ENCODE data around the gene RAP1GAP2. TPM values are rescaled to one million over a fixed set of nuclear protein-coding genes. Genes with fewer than 3 reads are reported as not detected.

RAP1GAP2 gene
- total RNA-seq, 2 experiments from 2014 or later: 11.3 to 28.2 TPM

GRCh38 chr17:3007651-3008121, 211.4 kb downstream of the RAP1GAP2 start:
- Histone ChIP-seq H3K9me2 (ENCODE audit: insufficient read depth, low read length) (no peaks in the 10 kb centered on the region), H3K79me2 (ENCODE audit: insufficient read depth, low read depth, low read length) (no peaks in the 10 kb centered on the region; the same call in 1 of the 2 replicates), H3K27ac (ENCODE audit: low read depth, low read length, poor library complexity, severe bottlenecking) (no peak overlapping the region), H3K4me1 (ENCODE audit: insufficient read depth, low read length, poor library complexity, severe bottlenecking) (peaks cover 33% of the 10 kb centered on the region), H2AFZ (ENCODE audit: low read length) (no peak overlapping the region), H3K36me3 (ENCODE audit: insufficient read depth, low read length) (peaks cover 61% of the 10 kb centered on the region), H3K9me3 (ENCODE audit: low read length) (no peaks in the 10 kb centered on the region), H3K4me3 (ENCODE audit: low read depth, low read length, poor library complexity, severe bottlenecking) (no peak overlapping the region), H4K20me1 (ENCODE audit: insufficient read depth, low read length) (no peaks in the 10 kb centered on the region), H3K4me2 (ENCODE audit: low read length) (no peak overlapping the region)
- CTCF ChIA-PET (ENCODE audit: unreplicated experiment): no interaction called here
- intact Hi-C loops (cut with micrococcal nuclease; ENCODE audit: unreplicated experiment): no loop called here
- DNase-seq (ENCODE audit: low spot score): no peak
- TF ChIP-seq EZH2phosphoT487 (IDR thresholded peaks at IDR 0.05; ENCODE audit: borderline replicate concordance, low read depth, low read length) (no peak), CTCF (conservative IDR thresholded peaks at IDR 0.05; ENCODE audit: low read length) (no peak)
- no TSS peak for BruUV-seq (replicated peaks)
- POLR2A ChIA-PET: interaction anchor here (0.6 kb wide), 1 partner anchor 179 kb away, joined by 6 read pairs; no protein-coding TSS in a partner anchor

GRCh38 chr17:3008336-3009288, 212.4 kb downstream of the RAP1GAP2 start:
- H3K36me3 ChIP-seq (ENCODE audit: insufficient read depth, low read length): peaks cover 63% of the 10 kb centered on the region
- no peaks in the 10 kb centered on the region for H3K9me2 ChIP-seq (ENCODE audit: insufficient read depth, low read length)
- no peaks in the 10 kb centered on the region for H4K20me1 ChIP-seq (ENCODE audit: insufficient read depth, low read length)
- H3K79me2 ChIP-seq (ENCODE audit: insufficient read depth, low read depth, low read length): no peaks in the 10 kb centered on the region; the same call in 1 of the 2 replicates
- H3K27ac ChIP-seq (ENCODE audit: low read depth, low read length, poor library complexity, severe bottlenecking): no peak overlapping the region
- peaks cover 26% of the 10 kb centered on the region for H3K4me1 ChIP-seq (ENCODE audit: insufficient read depth, low read length, poor library complexity, severe bottlenecking)
- TF ChIP-seq EZH2phosphoT487 (IDR thresholded peaks at IDR 0.05; ENCODE audit: borderline replicate concordance, low read depth, low read length) (no peak), CTCF (conservative IDR thresholded peaks at IDR 0.05; ENCODE audit: low read length) (no peak)
- POLR2A ChIA-PET: interaction anchor here (1.2 to 1.4 kb wide), 2 partner anchors 19 to 78 kb away, joined by 3 to 5 read pairs; no protein-coding TSS in a partner anchor
- no peaks in the 10 kb centered on the region for H3K9me3 ChIP-seq (ENCODE audit: low read length)
- CTCF ChIA-PET (ENCODE audit: unreplicated experiment): no interaction called here
- intact Hi-C loops (cut with micrococcal nuclease; ENCODE audit: unreplicated experiment): no loop called here
- H3K4me2 ChIP-seq (ENCODE audit: low read length): no peak overlapping the region
- H2AFZ ChIP-seq (ENCODE audit: low read length): no peak overlapping the region
- BruUV-seq (replicated peaks): no TSS peak
- no peak overlapping the region for H3K4me3 ChIP-seq (ENCODE audit: low read depth, low read length, poor library complexity, severe bottlenecking)
- no peak for DNase-seq (ENCODE audit: low spot score)
